Endodermal cell (in vitro differentiated cells): ENCODE measurements around the gene SMOC2. TPM values are rescaled to one million over a fixed set of nuclear protein-coding genes. Genes with fewer than 3 reads are reported as not detected.

ENCODE experiments used
- DNase-seq: peaks from one replicate; pipeline ENCODE4 v3.0.0-alpha.2; 2017
- H3K27ac ChIP-seq: 2 replicates; pipeline ENCODE4 v1.5.1; 2013; ENCODE audit warnings: mild to moderate bottlenecking, low read depth, low read length, moderate library complexity
- H3K27me3 ChIP-seq: 2 replicates; pipeline ENCODE4 v1.6.1; 2013; ENCODE audit warnings: mild to moderate bottlenecking, low read length, moderate library complexity; ENCODE audit not compliant: insufficient read depth, control insufficient read depth, poor library complexity, severe bottlenecking
- H3K36me3 ChIP-seq: 2 replicates; pipeline ENCODE4 v1.7.0; 2013; ENCODE audit warnings: mild to moderate bottlenecking, low read length, moderate library complexity; ENCODE audit not compliant: control insufficient read depth, insufficient read depth
- H3K4me1 ChIP-seq: one replicate; pipeline ENCODE4 v1.7.0; 2013; ENCODE audit warnings: low read length; ENCODE audit not compliant: control insufficient read depth, insufficient read depth
- H3K4me3 ChIP-seq: 2 replicates; pipeline ENCODE4 v1.5.1; 2013; ENCODE audit warnings: mild to moderate bottlenecking, low read length, moderate library complexity
- H3K9ac ChIP-seq: 2 replicates; pipeline ENCODE4 v1.6.1; 2013; ENCODE audit warnings: mild to moderate bottlenecking, low read length, moderate library complexity; ENCODE audit not compliant: poor library complexity, severe bottlenecking; ENCODE audit errors: extremely low read depth
- H3K9me3 ChIP-seq: 2 replicates; pipeline ENCODE4 v1.6.1; 2013; ENCODE audit warnings: mild to moderate bottlenecking, low read length, moderate library complexity; ENCODE audit not compliant: control insufficient read depth
- H3K27ac Mint-ChIP-seq: 2 replicates; pipeline ENCODE4 v1.8.0; 2020; ENCODE audit warnings: mixed read lengths
- H3K27me3 Mint-ChIP-seq: 2 replicates; pipeline ENCODE4 v1.8.0; 2021; ENCODE audit warnings: mild to moderate bottlenecking, mixed read lengths; ENCODE audit not compliant: insufficient read depth
- H3K36me3 Mint-ChIP-seq: 2 replicates; pipeline ENCODE4 v1.8.0; 2020; ENCODE audit warnings: low read depth, mixed read lengths
- H3K4me1 Mint-ChIP-seq: 2 replicates; pipeline ENCODE4 v1.8.0; 2020; ENCODE audit warnings: mixed read lengths
- H3K4me3 Mint-ChIP-seq: 2 replicates; pipeline ENCODE4 v1.8.0; 2020; ENCODE audit warnings: mild to moderate bottlenecking, moderate library complexity, mixed read lengths
- H3K9me3 Mint-ChIP-seq: 2 replicates; pipeline ENCODE4 v1.8.0; 2020; ENCODE audit warnings: mild to moderate bottlenecking, mixed read lengths
- CTCF ChIP-seq: fragments of 200-600 bp; sonication (generic); conservative IDR thresholded peaks from 2 replicates; pipeline ENCODE4 v1.5.0; 2021; ENCODE audit warnings: antibody characterized with exemption, mild to moderate bottlenecking
- WGBS, 2 experiments: methylation state at CpG; one replicate each; pipeline versions ENCODE4 v1.1.5 to v1.1.7; 2013; ENCODE audit warnings: missing lambda C conversion rate in 2 of 2, mixed read lengths in 1 of 2; ENCODE audit not compliant: insufficient coverage in 1 of 2, insufficient read length in 1 of 2; 5-methylcytosine and 5-hydroxymethylcytosine counted together
- total RNA-seq, 2 donors: library from RNA; stranded (reverse); fragmentation: NEBNext Ultra II Directional in 1 of 2; extraction: Animal tissue kit (Norgen Biotek cat#: 25700) in 1 of 2; gene quantifications; 2 replicates in 1 of 2; 3 replicates in 1 of 2; pipeline ENCODE4 v1.2.1, GENCODE V29; 2021

The SMOC2 gene
- total RNA-seq, 2 donors from 2014 or later, result 0.20 TPM; not detected in 1

GRCh38 chr6:168596344-168596743 is 155.4 kb downstream of the SMOC2 start:
- Histone ChIP-seq H3K27me3 (no peaks in the 10 kb centered on the region), H3K27ac (no peak overlapping the region), H3K9me3 (no peaks in the 10 kb centered on the region), H3K36me3 (no peaks in the 10 kb centered on the region), H3K9ac (no peak overlapping the region), H3K4me1 (no peaks in the 10 kb centered on the region), H3K4me3 (no peak overlapping the region)
- Mint-ChIP-seq H3K27me3 (peaks cover 1% of the 10 kb centered on the region), H3K36me3 (no peaks in the 10 kb centered on the region), H3K27ac (no peak overlapping the region), H3K9me3 (no peaks in the 10 kb centered on the region), H3K4me1 (no peaks in the 10 kb centered on the region), H3K4me3 (no peak overlapping the region)
- WGBS, 2 experiments, result 78 to 81% methylated on average over 7 to 11 of the region's 11 CpGs
- no peak for DNase-seq
- no peak for TF ChIP-seq CTCF

GRCh38 chr6:168597471-168597875 is 156.5 kb downstream of the SMOC2 start:
- no peaks in the 10 kb centered on the region for H3K4me1 Mint-ChIP-seq
- no peak overlapping the region for H3K4me3 Mint-ChIP-seq
- Histone ChIP-seq H3K4me3 (no peak overlapping the region), H3K9ac (no peak overlapping the region), H3K36me3 (no peaks in the 10 kb centered on the region), H3K27ac (no peak overlapping the region), H3K27me3 (no peaks in the 10 kb centered on the region), H3K4me1 (no peaks in the 10 kb centered on the region), H3K9me3 (no peaks in the 10 kb centered on the region)
- no peak for DNase-seq
- no peak overlapping the region for H3K27ac Mint-ChIP-seq
- 85 to 86% methylated on average over 5 to 8 of the region's 8 CpGs for WGBS, 2 experiments
- peaks cover 1% of the 10 kb centered on the region for H3K27me3 Mint-ChIP-seq
- H3K36me3 Mint-ChIP-seq, result no peaks in the 10 kb centered on the region
- H3K9me3 Mint-ChIP-seq, result no peaks in the 10 kb centered on the region
- no peak for TF ChIP-seq CTCF

GRCh38 chr6:168598251-168599117 is 157.5 kb downstream of the SMOC2 start:
- Mint-ChIP-seq H3K27me3 (peaks cover 3% of the 10 kb centered on the region), H3K9me3 (peaks cover 2% of the 10 kb centered on the region), H3K4me1 (no peaks in the 10 kb centered on the region), H3K36me3 (no peaks in the 10 kb centered on the region), H3K4me3 (no peak overlapping the region), H3K27ac (no peak overlapping the region)
- DNase-seq, result no peak
- no peaks in the 10 kb centered on the region for H3K27me3 ChIP-seq
- no peaks in the 10 kb centered on the region for H3K4me1 ChIP-seq
- H3K27ac ChIP-seq, result no peak overlapping the region
- no peaks in the 10 kb centered on the region for H3K9me3 ChIP-seq
- no peak overlapping the region for H3K9ac ChIP-seq
- TF ChIP-seq CTCF, result no peak
- WGBS, 2 experiments, result 92 to 94% methylated on average over 16 to 31 of the region's 32 CpGs
- H3K4me3 ChIP-seq, result no peak overlapping the region
- no peaks in the 10 kb centered on the region for H3K36me3 ChIP-seq
